ENCODE measurements around the gene VAMP3. TPM values are rescaled to one million over a fixed set of nuclear protein-coding genes. Genes with fewer than 3 reads are reported as not detected.

Gene VAMP3
- total and polyA plus RNA-seq, 9 of the 15 experiments (the other 6 are each of a cell fraction or from before 2014, with no cell fraction given), result 27.1 to 71.3 (median 47.5) TPM

- TF ChIP-seq TAF1 (IDR thresholded peaks at IDR 0.05; ENCODE audit: control insufficient read depth, extremely low read depth, insufficient read depth, low read length, severe bottlenecking) (no peak), ZNF79 (CRISPR knock-in tag; IDR thresholded peaks at IDR 0.05; ENCODE audit: low read depth) (no peak), SP2 (IDR thresholded peaks at IDR 0.05; ENCODE audit: extremely low read depth, low read depth, low read length, poor library complexity, severe bottlenecking) (no peak), KLF13 (tag; IDR thresholded peaks at IDR 0.05; ENCODE audit: borderline replicate concordance, low read depth) (no peak), ZNF316 (IDR thresholded peaks at IDR 0.05) (no peak), ZFPM2 (CRISPR knock-in tag; IDR thresholded peaks at IDR 0.05) (no peak), SRSF7 (optimal IDR thresholded peaks at IDR 0.05; ENCODE audit: low read depth, low read length) (no peak), PATZ1 (CRISPR knock-in tag; IDR thresholded peaks at IDR 0.05; ENCODE audit: borderline replicate concordance) (0 out of 2 replicates have a peak, but pooled peaks have one; percentile 23), ZNF518B (CRISPR knock-in tag; IDR thresholded peaks at IDR 0.05) (no peak), SNIP1 (IDR thresholded peaks at IDR 0.05; ENCODE audit: low read depth) (no peak), PRPF4 (IDR thresholded peaks at IDR 0.05; ENCODE audit: insufficient read depth, low read depth, low read length, poor library complexity, severe bottlenecking) (no peak), POLR2G (IDR thresholded peaks at IDR 0.05; ENCODE audit: low read depth, low read length) (0 out of 2 replicates have a peak, but pooled peaks have one; percentile 34), TEAD4 (IDR thresholded peaks at IDR 0.05; ENCODE audit: low read length) (no peak), TEAD4 (CRISPR knock-in tag; IDR thresholded peaks at IDR 0.05; ENCODE audit: borderline replicate concordance) (no peak), ZNF398 (CRISPR knock-in tag; IDR thresholded peaks at IDR 0.05) (no peak), FIP1L1 (IDR thresholded peaks at IDR 0.05; ENCODE audit: low read depth, low read length, poor library complexity, severe bottlenecking) (peak; percentile 40), BACH1 (tag; IDR thresholded peaks at IDR 0.05) (no peak), SETDB1 (IDR thresholded peaks at IDR 0.05; ENCODE audit: low read length) (no peak), CGGBP1 (CRISPR knock-in tag; IDR thresholded peaks at IDR 0.05) (no peak), ZNF12 (CRISPR knock-in tag; IDR thresholded peaks at IDR 0.05) (no peak), ZC3H8 (IDR thresholded peaks at IDR 0.05) (no peak)
Observed at GRCh38 chr1:7784492-7785071, 13.5 kb downstream of the VAMP3 start (continued).
